Stomach (tissue), 4 donors: ENCODE measurements around the gene POT1.

Experiments
- CTCF ChIP-seq, 7 experiments: fragments of 450-650 bp in 4 of 7; fragments of 200-600 bp in 3 of 7; sonication (generic) in 3 of 7; IDR thresholded peaks; one replicate each; pipeline ENCODE4 v1.5.1; 2016 to 2019; ENCODE audit warnings: antibody characterized with exemption in 7 of 7, control low read depth in 2 of 7, mild to moderate bottlenecking in 1 of 7
- EP300 ChIP-seq: sonication (generic); formaldehyde crosslinking; IDR thresholded peaks from one replicate; pipeline ENCODE4 v1.6.1; 2017; ENCODE audit warnings: antibody characterized with exemption
- POLR2A ChIP-seq, 4 donors: fragments of 450-650 bp; IDR thresholded peaks; one replicate each; pipeline ENCODE4 v1.6.1; 2016; ENCODE audit warnings: antibody characterized with exemption in 4 of 4, control low read depth in 2 of 4, mild to moderate bottlenecking in 1 of 4, moderate library complexity in 1 of 4
- POLR2AphosphoS5 ChIP-seq, 3 donors: sonication (generic); formaldehyde crosslinking; IDR thresholded peaks; one replicate each; pipeline ENCODE4 v1.6.1; 2016; ENCODE audit warnings: antibody characterized with exemption in 3 of 3

GRCh38 chr7:124954790-124955189 lies 25.2 kb upstream of the POT1 start:
- TF ChIP-seq CTCF (IDR thresholded peaks at IDR 0.05) = no peak
- TF ChIP-seq POLR2A (IDR thresholded peaks at IDR 0.05) = no peak
- TF ChIP-seq POLR2AphosphoS5 (IDR thresholded peaks at IDR 0.05) = no peak
- TF ChIP-seq EP300 = no peak
